ENCODE results near the gene ROBO2. TPM values are rescaled to one million over a fixed set of nuclear protein-coding genes. Genes with fewer than 3 reads are reported as not detected.

Gene ROBO2
- not detected in 5 replicates for total RNA-seq (2022; extraction: Qiagen RNA extraction)

GRCh38 chr3:77039606-77040171, at the start of gene ROBO2:
TSS of gene ROBO2 (plus strand) at chr3:77040099. CDS start at chr3:77040786, 687 bp downstream.

All from A549 treated with Mapracorat at 1 μM for 4 hours (cell line).